GM12878 (cell line): ENCODE results near the gene SLX9. TPM values are rescaled to one million over a fixed set of nuclear protein-coding genes. Genes with fewer than 3 reads are reported as not detected.

Experiments used
- ATAC-seq: fragments of 200-7000 bp; cut with Tn5 transposase; 3 replicates; pipeline ENCODE4 v1.9.1; 2020; ENCODE audit warnings: mild to moderate bottlenecking, moderate library complexity
- BruUV-seq: library from RNA; stranded (reverse); fragments of 400-500 nt; replicated peaks from 2 replicates; lab custom pipeline; 2021; lab: Mats Ljungman, UMichigan
- CTCF ChIA-PET: fragments of 300-600 bp; sonication (Branson Sonifier 250); formaldehyde crosslinking; extraction: SDS; loops from one replicate; lab custom pipeline; 2021; ENCODE audit warnings: inconsistent platforms; lab: Yijun Ruan, JAX
- POLR2A ChIA-PET: fragments of 350-600 bp; formaldehyde crosslinking; extraction: SDS; loops from one replicate; lab custom pipeline; 2021; ENCODE audit warnings: inconsistent platforms; lab: Charles Lee
- RAD21 ChIA-PET: fragments of 300-600 bp; sonication (Branson Sonifier 250); formaldehyde crosslinking; loops from one replicate; lab custom pipeline; 2023; ENCODE audit warnings: antibody characterized with exemption; ENCODE audit not compliant: unreplicated experiment; lab: Charles Lee
- SMC1A ChIA-PET: fragments of 300-600 bp; sonication (Branson Sonifier 250); formaldehyde crosslinking; loops from one replicate; lab custom pipeline; 2023; ENCODE audit not compliant: unreplicated experiment, uncharacterized antibody; lab: Charles Lee
- DNase-seq: peaks from one replicate; pipeline ENCODE4 v3.0.0-alpha.2; 2011; ENCODE audit warnings: low read depth, low spot score
- FAIRE-seq: peaks from 3 replicates; lab custom pipeline; 2011; peaks lifted over from hg19 to GRCh38; lab: Jason Lieb, UNC
- H2AFZ ChIP-seq: 2 replicates; pipeline ENCODE4 v1.6.0; 2011; ENCODE audit warnings: low read depth, low read length, control low read depth; ENCODE audit not compliant: control insufficient read depth
- H3K27ac ChIP-seq: 2 replicates; pipeline ENCODE4 v1.5.1; 2011; ENCODE audit warnings: control low read depth; ENCODE audit not compliant: control insufficient read depth, insufficient read depth
- H3K27me3 ChIP-seq, 2 experiments: replicated peaks in 1 of 2; 2 replicates each; pipeline versions ENCODE4 v1.6.0 to v1.6.1; 2011; ENCODE audit warnings: low read length in 1 of 2; ENCODE audit not compliant: control insufficient read depth in 2 of 2, insufficient read depth in 2 of 2
- H3K36me3 ChIP-seq, 2 experiments: 2 replicates each; pipeline ENCODE4 v1.5.1; 2011; ENCODE audit warnings: low read length in 1 of 2; ENCODE audit not compliant: control insufficient read depth in 2 of 2, insufficient read depth in 2 of 2
- H3K4me1 ChIP-seq: 2 replicates; pipeline ENCODE4 v1.6.1; 2011; ENCODE audit warnings: mild to moderate bottlenecking, low read length, moderate library complexity, mixed read lengths; ENCODE audit not compliant: control insufficient read depth, insufficient read depth
- H3K4me2 ChIP-seq: 2 replicates; pipeline ENCODE4 v1.6.0; 2011; ENCODE audit warnings: control low read depth; ENCODE audit not compliant: control insufficient read depth, insufficient read depth
- H3K4me3 ChIP-seq: fragments of 200-600 bp; sonication (generic); 2 replicates; pipeline ENCODE4 v1.5.1; 2016
- H3K79me2 ChIP-seq: 2 replicates; pipeline ENCODE4 v1.6.0; 2011; ENCODE audit warnings: low read length; ENCODE audit not compliant: control insufficient read depth, insufficient read depth
- H3K9ac ChIP-seq: 2 replicates; pipeline ENCODE4 v1.8.0; 2011; ENCODE audit warnings: low read length, control low read depth, mixed read lengths; ENCODE audit not compliant: control insufficient read depth, insufficient read depth
- H3K9me3 ChIP-seq: replicated peaks from 3 replicates; pipeline ENCODE4 v1.5.1; 2011; ENCODE audit warnings: mild to moderate bottlenecking, low read length; ENCODE audit not compliant: control insufficient read depth, insufficient read depth
- H4K20me1 ChIP-seq: 2 replicates; pipeline ENCODE4 v1.6.0; 2011; ENCODE audit not compliant: control insufficient read depth, insufficient read depth
- BMI1 ChIP-seq: fragments of 450-650 bp; IDR thresholded peaks from 2 replicates; pipeline ENCODE4 v1.6.1; 2016; ENCODE audit warnings: mild to moderate bottlenecking, moderate library complexity, borderline replicate concordance
- DPF2 ChIP-seq: fragments of 450-650 bp; IDR thresholded peaks from 2 replicates; pipeline ENCODE4 v1.6.1; 2017; ENCODE audit warnings: mild to moderate bottlenecking
- EGR1 ChIP-seq, 2 experiments: IDR thresholded peaks; 1 replicate in 1 of 2; 2 replicates in 1 of 2; pipeline ENCODE4 v1.6.1; 2011 to 2012; ENCODE audit warnings: low read depth in 2 of 2, low read length in 2 of 2, borderline replicate concordance in 1 of 2, mild to moderate bottlenecking in 1 of 2, moderate library complexity in 1 of 2
- HSF1 ChIP-seq: fragments of 150-350 bp; IDR thresholded peaks from 2 replicates; pipeline ENCODE4 v1.6.1; 2014; ENCODE audit warnings: mild to moderate bottlenecking, low read depth, low read length
- MYC ChIP-seq: IDR thresholded peaks from 2 replicates; pipeline ENCODE4 v1.6.1; 2011; ENCODE audit warnings: mild to moderate bottlenecking, low read length, moderate library complexity, inconsistent platforms; ENCODE audit not compliant: insufficient read depth, insufficient replicate concordance, insufficient read length, severe bottlenecking
- POLR2AphosphoS5 ChIP-seq: IDR thresholded peaks from 2 replicates; pipeline ENCODE4 v1.6.1; 2011; ENCODE audit warnings: mild to moderate bottlenecking, low read length, inconsistent platforms
- SIN3A ChIP-seq: IDR thresholded peaks from 2 replicates; pipeline ENCODE4 v1.6.1; 2012; ENCODE audit warnings: low read depth, low read length, improper control_type of control experiment
- SPI1 ChIP-seq: IDR thresholded peaks from 2 replicates; pipeline ENCODE4 v1.6.1; 2011; ENCODE audit warnings: low read depth, mild to moderate bottlenecking, low read length, moderate library complexity, borderline replicate concordance; ENCODE audit not compliant: insufficient read depth
- SREBF1 ChIP-seq: IDR thresholded peaks from 2 replicates; pipeline ENCODE4 v1.6.1; 2012; ENCODE audit warnings: mild to moderate bottlenecking, low read length
- YBX1 ChIP-seq: fragments of 450-650 bp; IDR thresholded peaks from 2 replicates; pipeline ENCODE4 v1.6.1; 2016; ENCODE audit warnings: antibody characterized with exemption
- WGBS: methylation state at CpG from one replicate; pipeline ENCODE4 v1.1.6; 2016; ENCODE audit warnings: low lambda C conversion rate; ENCODE audit not compliant: insufficient replicate concordance, insufficient coverage; ENCODE audit errors: missing lambda C conversion rate; 5-methylcytosine and 5-hydroxymethylcytosine counted together
- in situ Hi-C: fragments of 300-500 bp; cut with MboI; formaldehyde crosslinking; loops from 9 replicates; pipeline ENCODE4 v1.14.3; 2018; ENCODE audit warnings: mixed read lengths
- intact Hi-C: fragments of 100-400 bp; cut with micrococcal nuclease; formaldehyde crosslinking; loops from one replicate; pipeline ENCODE4 v1.14.2; 2022; ENCODE audit not compliant: unreplicated experiment
- polyA plus RNA-seq, 11 experiments: library from polyadenylated mRNA; depleted of rRNA in 4 of 11; unstranded in 6 of 11; stranded (reverse) in 5 of 11; fragments of >200 nt; fragmentation: Nextera tagmentation in 4 of 11; fragmentation: Illumina TruSeq in 1 of 11; extraction: Ambion mirVana in 4 of 11; extraction: Trizol in 1 of 11; gene quantifications; 1 replicate in 1 of 11; 2 replicates in 10 of 11; pipeline versions ENCODE4 v1.2.1 to v1.2.3, GENCODE V29; 2011 to 2016; ENCODE audit warnings: inconsistent platforms in 2 of 11, missing spikeins in 2 of 11, low read depth in 1 of 11
- total RNA-seq, 4 experiments: library from RNA; depleted of rRNA in 3 of 4; stranded (reverse); fragments of >200 nt in 3 of 4; fragmentation: Illumina TruSeq in 1 of 4; extraction: Trizol in 1 of 4; gene quantifications; 2 replicates each; pipeline versions ENCODE4 v1.2.1 to v1.2.3, GENCODE V29; 2013 to 2021
- TF ChIP-seq, protein P1 (sequence below): fragments of 450-650 bp; IDR thresholded peaks from 2 replicates; pipeline ENCODE4 v1.6.1; 2018; ENCODE audit warnings: mild to moderate bottlenecking, low read depth, moderate library complexity; ENCODE audit not compliant: partially characterized antibody
- TF ChIP-seq, protein P2 (sequence below): fragments of 450-650 bp; IDR thresholded peaks from 2 replicates; pipeline ENCODE4 v1.6.1; 2016; ENCODE audit warnings: mild to moderate bottlenecking

The SLX9 gene
- total and polyA plus RNA-seq, 10 of the 15 experiments (the other 5 are each of a cell fraction or from before 2014, with no cell fraction given), result 0.69 to 81.3 (median 33.9) TPM

DNA sequence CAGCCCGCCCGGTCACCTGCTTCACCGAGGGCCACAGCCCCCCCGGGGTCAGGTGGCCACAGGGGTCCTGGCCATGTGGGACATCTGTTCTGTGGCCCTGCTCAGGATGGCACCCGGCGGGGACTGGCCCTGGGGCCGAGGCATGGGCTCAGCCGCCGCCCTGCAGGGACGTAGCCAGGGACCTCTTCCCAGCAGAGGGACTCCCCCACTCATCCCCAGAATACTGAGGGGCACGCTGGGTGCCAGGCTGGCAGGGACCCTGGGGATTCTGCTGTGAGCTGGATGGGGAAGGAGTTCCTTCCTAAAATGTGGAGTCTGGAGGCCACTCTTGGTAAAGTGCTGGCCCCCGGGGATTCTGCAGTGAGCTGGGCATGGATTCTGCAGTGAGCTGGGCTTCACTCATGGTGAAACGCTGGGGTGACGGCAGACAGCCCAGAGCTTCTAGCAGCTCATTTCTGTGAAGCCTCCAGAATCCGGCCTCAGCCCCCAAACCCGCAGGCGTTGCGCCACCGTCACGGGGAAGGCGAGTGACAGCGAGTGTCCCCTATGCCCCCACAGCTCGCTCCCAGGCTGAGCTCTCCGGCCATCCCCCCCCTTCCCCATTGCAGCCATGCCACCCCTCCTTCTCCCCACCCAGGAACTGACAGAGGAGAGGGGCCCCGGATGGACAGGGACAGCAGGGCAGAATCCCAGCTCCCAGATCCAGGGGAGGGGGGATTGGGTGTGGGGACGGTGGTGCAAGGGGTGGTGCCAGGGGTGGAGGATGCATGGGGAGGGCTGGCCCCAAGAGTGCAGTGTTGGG, 20.5 kb upstream of the SLX9 start:
- no peak; the same call in 2 of the 3 replicates for ATAC-seq

More for the DNA sequence above, 20.5 kb upstream of the SLX9 start:
- POLR2A ChIA-PET, result interaction anchor here (0.9 to 3.4 kb wide), 3 partner anchors 8 to 118 kb away, joined by 3 to 33 read pairs (median 6); partner anchors contain the start of gene UBE2G2
- Histone ChIP-seq H3K79me2 (peaks cover 33% of the 10 kb centered on the region), H3K27me3 (no peaks in the 10 kb centered on the region), H3K4me3 (peak overlapping the region; percentile 76), H3K36me3 (peaks cover 0 to 7% of the 10 kb centered on the region in 2 experiments; a peak in 3 of 4 replicates), H3K27ac (peak overlapping the region; percentile 78), H3K9me3 (no peaks in the 10 kb centered on the region), H3K4me1 (peaks cover 13% of the 10 kb centered on the region), H3K4me2 (peak overlapping the region; percentile 94), H4K20me1 (no peaks in the 10 kb centered on the region), H2AFZ (no peak overlapping the region), H3K9ac (peak overlapping the region; percentile 86)
- SMC1A ChIA-PET, result interaction anchor here (0.9 to 4.1 kb wide), 5 partner anchors 11 to 38 kb away, joined by 3 to 15 read pairs (median 4); no protein-coding TSS in a partner anchor
- DNase-seq (no peak), FAIRE-seq (no peak)
- in situ Hi-C loops (no loop called here), intact Hi-C loops (no loop called here)
- TF ChIP-seq SREBF1 (no peak), YBX1 (no peak), EGR1 (IDR thresholded peaks at IDR 0.05; ENCODE audit: borderline replicate concordance in 1 of 2, low read depth in 2 of 2, low read length in 2 of 2) (no peak), HSF1 (no peak), BMI1 (no peak), MYC (no peak), SIN3A (no peak), DPF2 (no peak), SPI1 (no peak), POLR2AphosphoS5 (no peak)
- TF ChIP-seq, protein P1, sequence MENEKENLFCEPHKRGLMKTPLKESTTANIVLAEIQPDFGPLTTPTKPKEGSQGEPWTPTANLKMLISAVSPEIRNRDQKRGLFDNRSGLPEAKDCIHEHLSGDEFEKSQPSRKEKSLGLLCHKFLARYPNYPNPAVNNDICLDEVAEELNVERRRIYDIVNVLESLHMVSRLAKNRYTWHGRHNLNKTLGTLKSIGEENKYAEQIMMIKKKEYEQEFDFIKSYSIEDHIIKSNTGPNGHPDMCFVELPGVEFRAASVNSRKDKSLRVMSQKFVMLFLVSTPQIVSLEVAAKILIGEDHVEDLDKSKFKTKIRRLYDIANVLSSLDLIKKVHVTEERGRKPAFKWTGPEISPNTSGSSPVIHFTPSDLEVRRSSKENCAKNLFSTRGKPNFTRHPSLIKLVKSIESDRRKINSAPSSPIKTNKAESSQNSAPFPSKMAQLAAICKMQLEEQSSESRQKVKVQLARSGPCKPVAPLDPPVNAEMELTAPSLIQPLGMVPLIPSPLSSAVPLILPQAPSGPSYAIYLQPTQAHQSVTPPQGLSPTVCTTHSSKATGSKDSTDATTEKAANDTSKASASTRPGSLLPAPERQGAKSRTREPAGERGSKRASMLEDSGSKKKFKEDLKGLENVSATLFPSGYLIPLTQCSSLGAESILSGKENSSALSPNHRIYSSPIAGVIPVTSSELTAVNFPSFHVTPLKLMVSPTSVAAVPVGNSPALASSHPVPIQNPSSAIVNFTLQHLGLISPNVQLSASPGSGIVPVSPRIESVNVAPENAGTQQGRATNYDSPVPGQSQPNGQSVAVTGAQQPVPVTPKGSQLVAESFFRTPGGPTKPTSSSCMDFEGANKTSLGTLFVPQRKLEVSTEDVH, result no peak
- TF ChIP-seq, protein P2, sequence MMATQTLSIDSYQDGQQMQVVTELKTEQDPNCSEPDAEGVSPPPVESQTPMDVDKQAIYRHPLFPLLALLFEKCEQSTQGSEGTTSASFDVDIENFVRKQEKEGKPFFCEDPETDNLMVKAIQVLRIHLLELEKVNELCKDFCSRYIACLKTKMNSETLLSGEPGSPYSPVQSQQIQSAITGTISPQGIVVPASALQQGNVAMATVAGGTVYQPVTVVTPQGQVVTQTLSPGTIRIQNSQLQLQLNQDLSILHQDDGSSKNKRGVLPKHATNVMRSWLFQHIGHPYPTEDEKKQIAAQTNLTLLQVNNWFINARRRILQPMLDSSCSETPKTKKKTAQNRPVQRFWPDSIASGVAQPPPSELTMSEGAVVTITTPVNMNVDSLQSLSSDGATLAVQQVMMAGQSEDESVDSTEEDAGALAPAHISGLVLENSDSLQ, result no peak
- CTCF ChIA-PET, result interaction anchor here (0.6 to 2.7 kb wide), 8 partner anchors 8 to 221 kb away, joined by 3 to 21 read pairs (median 4); no protein-coding TSS in a partner anchor
- 1% methylated on average over 20 of the region's 26 CpGs for WGBS
- RAD21 ChIA-PET, result interaction anchor here (0.6 to 1.5 kb wide), 5 partner anchors 8 to 136 kb away, joined by 3 to 15 read pairs (median 4); no protein-coding TSS in a partner anchor
- no TSS peak for BruUV-seq
